NCI-H345 treated with DMSO at 0.1 percent for 48 hours (cell line): ENCODE measurements around the gene FAM193A.
"Not testable (repeated sequence)": the region's sequence is repeated elsewhere in the genome, so short reads cannot be mapped to it uniquely, and the experiment has no call there.

Experiments
- DNase-seq: peaks from one replicate; lab custom pipeline; 2025; ENCODE audit not compliant: unreplicated experiment; lab: John Stamatoyannopoulos, UW

Gene FAM193A

DNA sequence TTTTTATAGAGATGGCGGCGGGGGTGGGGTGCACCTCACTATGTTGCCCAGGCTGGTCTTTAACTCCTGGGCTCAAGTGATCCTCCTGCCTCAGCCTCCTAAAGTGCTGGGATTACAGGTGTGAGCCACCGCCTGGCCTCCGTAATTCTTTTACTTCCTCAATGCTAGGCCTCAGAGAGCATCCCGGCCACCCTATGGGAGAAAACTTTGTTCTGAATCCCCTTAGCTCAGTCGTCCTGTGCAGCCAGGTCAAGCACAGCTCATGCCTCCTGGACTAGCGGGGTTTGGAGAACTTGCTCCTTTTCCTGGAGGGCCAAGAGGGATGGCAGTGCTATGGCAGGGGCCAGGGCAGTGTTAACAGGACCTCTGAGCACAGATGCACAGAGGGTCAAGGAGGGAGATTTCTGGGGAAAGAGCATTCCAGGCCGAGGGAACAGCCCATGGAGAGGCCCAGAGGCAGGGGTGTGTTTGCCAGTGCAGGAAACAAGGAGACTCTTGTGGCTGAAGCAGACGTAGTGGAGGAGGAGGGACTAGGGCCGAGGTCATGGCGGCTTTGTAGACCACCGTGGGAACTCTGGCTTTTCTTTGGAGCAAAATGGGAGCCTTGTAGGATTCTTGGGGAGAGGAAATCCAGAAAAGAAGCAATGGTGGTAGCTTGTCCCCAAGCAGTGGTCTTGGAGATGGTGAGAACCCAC, 229.5 kb downstream of the FAM193A start:
- DNase-seq = no peak

DNA sequence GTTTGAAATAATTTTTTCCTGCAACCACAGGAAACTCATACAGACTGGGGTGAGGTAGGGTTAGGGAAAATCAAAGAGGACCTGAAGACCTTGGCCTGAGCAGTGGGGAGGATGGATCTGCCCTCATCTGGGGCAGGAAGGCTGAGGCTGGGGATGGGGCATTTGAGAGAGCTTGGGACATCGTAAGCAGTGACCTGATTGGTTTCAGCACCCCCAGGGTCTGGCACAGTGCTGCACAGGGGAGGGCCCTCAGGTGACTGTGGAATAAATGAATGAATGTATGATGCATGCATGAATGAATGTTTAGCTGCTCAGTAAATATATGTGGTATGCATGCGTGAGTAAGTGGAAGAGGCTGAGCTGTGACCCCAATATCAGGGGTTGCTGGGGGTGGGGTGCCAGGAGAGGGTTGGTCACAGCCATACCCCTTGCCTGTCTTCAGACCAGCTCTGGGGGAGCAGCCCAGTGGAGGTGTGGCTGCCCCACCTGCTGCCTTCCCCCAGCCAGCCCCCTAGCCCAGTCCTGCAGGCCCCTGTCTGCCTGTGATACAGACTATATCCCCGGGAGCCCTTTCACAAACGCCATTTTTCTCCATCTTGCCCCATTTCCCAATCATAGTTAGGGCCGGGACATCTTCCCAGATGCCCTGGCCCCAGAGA, 230.7 kb downstream of the FAM193A start:
- DNase-seq = no peak

DNA sequence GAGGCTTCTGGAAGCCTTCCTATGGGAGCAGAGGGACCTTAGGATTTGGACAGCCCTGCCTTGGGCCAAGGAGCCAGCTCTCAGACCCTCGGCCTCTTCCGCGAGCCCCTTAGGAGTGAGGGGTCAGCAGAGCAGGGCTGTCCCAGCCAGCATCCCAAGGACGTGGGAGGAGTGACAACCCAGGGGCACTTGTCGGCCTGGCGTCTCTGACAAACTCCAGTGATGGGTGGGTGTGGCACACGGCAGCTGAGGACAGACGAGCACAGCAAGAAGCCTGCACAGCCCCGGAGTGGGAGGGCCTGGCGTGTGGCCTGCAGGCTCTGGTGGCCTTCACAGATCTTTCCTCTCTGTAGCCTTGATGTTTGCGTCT, 231.2 kb downstream of the FAM193A start:
- DNase-seq = no peak

DNA sequence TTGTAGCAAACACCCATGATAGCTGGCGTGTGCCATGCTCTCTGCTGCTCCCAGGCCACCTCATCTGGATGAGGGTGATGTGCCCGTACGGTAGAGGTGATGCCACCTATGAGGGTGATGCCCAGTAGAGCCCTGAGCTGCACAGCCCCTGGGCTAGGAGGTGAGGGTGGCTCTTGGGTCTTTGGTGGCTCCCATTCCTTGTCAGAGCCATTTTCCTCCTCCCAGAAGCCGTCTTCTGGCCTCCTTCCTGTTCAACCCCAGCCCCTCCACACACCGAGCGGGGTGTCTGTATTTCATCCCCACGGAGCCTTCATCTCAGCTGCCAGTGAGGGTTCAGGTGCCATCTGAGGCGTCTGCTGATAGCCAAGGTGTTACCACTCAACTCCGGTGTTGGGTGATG, 231.7 kb downstream of the FAM193A start:
- DNase-seq = no peak

DNA sequence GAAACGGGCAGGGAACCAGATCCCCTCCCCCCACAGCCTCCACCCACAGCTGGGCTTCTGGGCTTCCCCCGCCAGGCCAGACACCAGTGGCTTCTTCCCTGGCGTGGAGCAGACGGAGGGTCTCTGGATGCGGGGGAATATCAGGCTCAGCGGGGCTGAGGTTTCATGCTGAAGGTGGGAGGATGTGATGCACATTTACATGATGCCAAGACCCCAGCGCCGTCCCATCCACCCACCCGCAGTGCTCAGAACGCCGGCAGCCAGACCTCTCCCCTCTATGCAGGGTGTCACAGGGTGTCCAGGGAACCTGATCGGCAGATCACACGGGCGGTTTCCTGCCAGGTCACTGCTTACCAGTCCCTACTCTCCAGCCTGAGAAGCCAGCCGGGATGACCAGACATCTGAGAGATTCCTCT, 232.5 kb downstream of the FAM193A start:
- no peak for DNase-seq

DNA sequence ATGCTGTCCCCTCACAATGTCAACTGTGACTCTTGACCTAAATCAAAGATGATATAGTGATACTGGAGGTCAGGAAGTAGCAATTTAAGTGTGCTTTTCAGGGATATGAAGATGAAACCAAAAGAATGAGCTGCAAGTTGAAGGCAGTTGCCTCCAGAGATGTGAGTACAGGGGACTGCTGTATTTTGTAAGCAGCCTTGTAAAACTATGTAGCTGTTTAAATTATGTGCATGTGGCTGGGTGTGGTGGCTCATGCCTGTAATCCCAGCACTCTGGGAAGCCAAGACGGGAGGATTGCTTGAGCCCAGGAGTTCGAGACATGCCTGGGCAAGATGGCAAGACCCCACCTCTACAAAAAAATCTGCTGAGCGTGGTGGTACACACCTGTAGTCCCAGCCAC, 234.8 kb downstream of the FAM193A start:
- no peak for DNase-seq

DNA sequence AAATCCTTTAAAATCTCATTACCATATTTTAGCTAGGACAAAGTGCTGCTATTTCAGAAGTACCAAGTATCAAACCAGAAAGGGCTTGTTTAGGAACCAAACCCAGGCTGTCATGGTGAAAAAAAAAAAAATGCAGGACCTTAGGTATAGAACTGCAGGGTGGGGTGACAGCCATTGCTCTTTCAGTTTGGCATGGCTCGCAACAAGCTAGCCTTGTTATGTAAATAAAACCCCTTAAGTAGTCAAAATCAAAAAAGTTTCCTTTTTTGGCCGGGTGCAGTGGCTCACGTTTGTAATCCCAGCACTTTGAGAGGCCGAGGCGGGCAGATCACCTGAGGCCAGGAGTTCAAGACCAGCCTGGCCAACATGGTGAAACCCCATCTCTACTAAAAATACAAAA, 244.2 kb downstream of the FAM193A start:
- DNase-seq = not testable (repeated sequence)

DNA sequence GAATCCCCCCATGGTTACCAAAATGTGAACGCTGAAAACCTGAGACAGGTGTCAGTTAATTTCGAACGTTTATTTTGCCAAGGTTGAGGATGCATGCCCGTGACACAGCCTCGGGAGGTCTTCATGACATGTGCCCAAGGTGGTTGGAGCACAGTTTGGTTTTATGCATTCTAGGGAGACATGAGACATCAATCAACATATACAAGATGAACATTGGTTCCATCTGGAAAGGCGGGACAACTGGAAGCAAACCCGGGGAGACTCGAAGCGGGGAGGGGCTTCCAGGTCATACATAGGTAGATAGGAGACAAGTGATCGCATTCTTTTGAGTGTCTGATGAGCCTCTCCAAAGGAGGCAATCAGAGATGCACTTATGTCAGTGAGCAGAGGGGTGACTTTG, 245.5 kb downstream of the FAM193A start:
- no peak for DNase-seq
